ENCODE data around the gene AFMID. TPM values are rescaled to one million over a fixed set of nuclear protein-coding genes. Genes with fewer than 3 reads are reported as not detected.
A peak's percentile ranks its signal among the peaks of the same experiment; 100 is the strongest.

Gene AFMID
- total and polyA plus RNA-seq, 2 donors from 2014 or later, result 63.9 to 118 TPM

DNA sequence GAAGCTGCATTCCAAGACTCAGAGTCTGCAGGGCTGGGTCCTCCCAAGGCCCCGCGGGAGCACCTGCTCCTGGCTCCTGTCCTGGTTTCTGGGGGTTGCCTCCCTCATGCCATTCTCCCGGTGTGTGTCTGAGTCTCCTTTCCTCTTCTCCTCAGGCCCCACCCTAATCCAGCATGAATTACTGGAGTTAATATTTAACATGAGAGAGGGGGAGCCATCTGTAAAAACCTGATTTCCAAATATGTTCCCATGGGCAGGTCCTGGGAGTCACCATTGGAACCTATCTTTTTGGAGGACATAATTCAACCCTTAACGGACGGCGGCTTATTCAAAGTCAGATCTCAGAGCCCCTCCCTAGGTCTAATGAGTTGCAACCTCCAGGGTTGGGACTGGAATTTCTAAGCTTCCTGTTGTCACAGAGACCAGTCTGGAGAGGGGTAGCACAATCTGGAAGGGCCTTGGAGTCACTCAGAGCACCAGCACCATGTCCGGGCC is 35.6 kb upstream of the AFMID start:
- intact Hi-C loops (cut with DNase I), result no loop called here
- Histone ChIP-seq H3K4me1 (ENCODE audit: control insufficient read depth in 2 of 3, insufficient read depth in 2 of 3, low read depth in 1 of 3, low read length in 3 of 3) (peaks cover 0 to 8% (median 7%) of the 10 kb centered on the region in 3 donors), H3K27me3 (ENCODE audit: control insufficient read depth, insufficient read depth, low read length) (no peaks in the 10 kb centered on the region), H3K9ac (ENCODE audit: low read length in 3 of 3) (no peak overlapping the region), H3K27ac (ENCODE audit: low read depth in 2 of 2, low read length in 2 of 2) (peak overlapping the region; percentile 32 to 44), H3K36me3 (ENCODE audit: control insufficient read depth in 2 of 3, insufficient read depth in 3 of 3, low read length in 3 of 3) (no peaks in the 10 kb centered on the region), H3K4me3 (ENCODE audit: low read length in 3 of 3) (no peak overlapping the region), H3K9me3 (ENCODE audit: control insufficient read depth in 2 of 3, insufficient read depth in 1 of 3, low read length in 3 of 3) (no peaks in the 10 kb centered on the region)
- FAIRE-seq (no peak), DNase-seq (peak in 3 of 5 donors; percentile 61 to 89 (median 62))
- TF ChIP-seq, protein P1, sequence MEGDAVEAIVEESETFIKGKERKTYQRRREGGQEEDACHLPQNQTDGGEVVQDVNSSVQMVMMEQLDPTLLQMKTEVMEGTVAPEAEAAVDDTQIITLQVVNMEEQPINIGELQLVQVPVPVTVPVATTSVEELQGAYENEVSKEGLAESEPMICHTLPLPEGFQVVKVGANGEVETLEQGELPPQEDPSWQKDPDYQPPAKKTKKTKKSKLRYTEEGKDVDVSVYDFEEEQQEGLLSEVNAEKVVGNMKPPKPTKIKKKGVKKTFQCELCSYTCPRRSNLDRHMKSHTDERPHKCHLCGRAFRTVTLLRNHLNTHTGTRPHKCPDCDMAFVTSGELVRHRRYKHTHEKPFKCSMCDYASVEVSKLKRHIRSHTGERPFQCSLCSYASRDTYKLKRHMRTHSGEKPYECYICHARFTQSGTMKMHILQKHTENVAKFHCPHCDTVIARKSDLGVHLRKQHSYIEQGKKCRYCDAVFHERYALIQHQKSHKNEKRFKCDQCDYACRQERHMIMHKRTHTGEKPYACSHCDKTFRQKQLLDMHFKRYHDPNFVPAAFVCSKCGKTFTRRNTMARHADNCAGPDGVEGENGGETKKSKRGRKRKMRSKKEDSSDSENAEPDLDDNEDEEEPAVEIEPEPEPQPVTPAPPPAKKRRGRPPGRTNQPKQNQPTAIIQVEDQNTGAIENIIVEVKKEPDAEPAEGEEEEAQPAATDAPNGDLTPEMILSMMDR (IDR thresholded peaks at IDR 0.05; ENCODE audit: borderline replicate concordance, extremely low read depth, insufficient read depth), result no peak

DNA sequence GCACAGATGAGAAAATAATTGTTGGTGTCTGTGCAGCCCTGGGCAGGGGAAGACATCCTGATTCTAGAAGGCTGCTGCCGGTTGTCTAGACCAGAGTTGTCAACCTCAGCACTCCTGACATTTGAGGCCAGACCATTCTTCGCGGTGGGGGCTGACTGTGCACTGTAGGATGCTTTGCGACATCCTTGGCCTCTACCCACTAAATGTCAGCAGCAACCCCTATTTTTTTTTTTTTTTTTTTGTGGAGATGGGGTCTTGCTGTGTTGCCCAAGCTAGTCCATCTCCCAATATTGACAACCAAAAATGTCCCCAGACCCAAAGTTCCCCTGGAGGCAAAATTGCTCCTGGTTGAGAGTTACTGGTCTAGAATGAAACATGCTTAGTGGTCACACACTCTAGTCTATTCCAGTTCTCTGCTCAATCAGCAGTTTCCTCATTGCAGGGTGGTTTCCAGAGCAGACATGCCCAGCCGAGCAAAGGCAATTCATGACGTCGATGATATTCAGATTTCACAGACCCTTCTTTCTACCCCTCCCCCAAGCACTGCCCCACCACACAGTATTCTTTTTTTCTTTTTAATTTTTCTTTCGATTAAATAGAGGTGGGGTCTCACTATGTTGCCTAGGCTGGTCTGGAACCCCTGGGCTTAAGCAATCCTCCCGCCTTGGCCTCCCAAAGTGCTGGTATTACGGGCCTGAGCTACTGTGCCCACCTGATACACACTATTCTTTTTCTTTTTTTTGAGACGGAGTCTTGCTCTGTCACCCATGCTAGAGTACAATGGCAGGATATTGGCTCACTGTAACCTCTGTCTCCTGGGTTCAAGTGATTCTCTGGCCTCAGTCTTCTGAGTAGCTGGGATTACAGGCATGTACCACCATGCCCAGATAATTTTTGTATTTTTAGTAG is 32.0 kb upstream of the AFMID start:
- H3K36me3 ChIP-seq (ENCODE audit: control insufficient read depth in 2 of 3, insufficient read depth in 3 of 3, low read length in 3 of 3), result no peaks in the 10 kb centered on the region
- intact Hi-C loops (cut with DNase I), result no loop called here
- H3K27ac ChIP-seq (ENCODE audit: low read depth in 2 of 2, low read length in 2 of 2), result no peak overlapping the region
- DNase-seq, result peak in 2 of 5 donors; percentile 68 to 80
- H3K4me3 ChIP-seq (ENCODE audit: low read length in 3 of 3), result no peak overlapping the region
- H3K9ac ChIP-seq (ENCODE audit: low read length in 3 of 3), result no peak overlapping the region
- no peak for FAIRE-seq
- TF ChIP-seq, protein P1 (IDR thresholded peaks at IDR 0.05; ENCODE audit: borderline replicate concordance, extremely low read depth, insufficient read depth), result no peak
- no peaks in the 10 kb centered on the region for H3K9me3 ChIP-seq (ENCODE audit: control insufficient read depth in 2 of 3, insufficient read depth in 1 of 3, low read length in 3 of 3)
- H3K4me1 ChIP-seq (ENCODE audit: control insufficient read depth in 2 of 3, insufficient read depth in 2 of 3, low read depth in 1 of 3, low read length in 3 of 3), result peaks cover 0 to 7% (median 2%) of the 10 kb centered on the region in 3 donors
- H3K27me3 ChIP-seq (ENCODE audit: control insufficient read depth, insufficient read depth, low read length), result no peaks in the 10 kb centered on the region

DNA sequence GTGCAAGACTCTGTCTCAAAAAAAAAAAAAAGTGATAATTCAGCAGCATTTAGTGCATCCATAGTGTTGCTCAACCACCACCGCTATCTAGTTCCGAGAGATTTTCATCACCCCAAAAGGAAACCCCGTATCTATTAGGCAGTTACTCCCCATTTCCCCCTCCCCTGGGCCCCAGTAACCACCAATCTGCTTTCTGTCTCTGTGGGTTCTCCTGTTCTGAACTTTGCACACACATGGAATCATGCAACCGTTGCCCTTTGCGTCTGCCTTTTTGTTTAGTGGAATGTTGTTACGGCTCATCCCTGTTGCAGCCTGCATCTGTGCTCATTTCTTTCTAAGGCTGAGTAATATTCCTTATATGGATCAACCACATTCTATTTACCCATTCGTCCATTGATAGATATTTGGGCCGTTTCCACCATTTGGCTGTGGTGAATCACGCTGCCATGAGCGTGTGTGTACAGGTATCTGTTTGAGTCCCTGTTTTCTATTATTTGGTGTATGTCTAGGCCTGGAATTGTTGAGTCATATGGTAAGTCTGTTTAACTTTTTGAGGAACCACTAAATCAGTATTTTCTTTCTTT is 27.5 kb upstream of the AFMID start:
- Histone ChIP-seq H3K4me1 (ENCODE audit: control insufficient read depth in 2 of 3, insufficient read depth in 2 of 3, low read depth in 1 of 3, low read length in 3 of 3) (no peaks in the 10 kb centered on the region), H3K36me3 (ENCODE audit: control insufficient read depth in 2 of 3, insufficient read depth in 3 of 3, low read length in 3 of 3) (no peaks in the 10 kb centered on the region), H3K9ac (ENCODE audit: low read length in 3 of 3) (no peak overlapping the region), H3K27me3 (ENCODE audit: control insufficient read depth, insufficient read depth, low read length) (no peaks in the 10 kb centered on the region), H3K9me3 (ENCODE audit: control insufficient read depth in 2 of 3, insufficient read depth in 1 of 3, low read length in 3 of 3) (no peaks in the 10 kb centered on the region), H3K4me3 (ENCODE audit: low read length in 3 of 3) (no peak overlapping the region), H3K27ac (ENCODE audit: low read depth in 2 of 2, low read length in 2 of 2) (no peak overlapping the region)
- FAIRE-seq (no peak), DNase-seq (no peak)
- intact Hi-C loops (cut with DNase I), result no loop called here
- TF ChIP-seq, protein P1 (IDR thresholded peaks at IDR 0.05; ENCODE audit: borderline replicate concordance, extremely low read depth, insufficient read depth), result no peak
